Ovary (tissue), 9 donors: ENCODE data around the gene TUSC2. TPM values are rescaled to one million over a fixed set of nuclear protein-coding genes. Genes with fewer than 3 reads are reported as not detected.
"Not testable (repeated sequence)": the region's sequence is repeated elsewhere in the genome, so short reads cannot be mapped to it uniquely, and the experiment has no call there.

ENCODE experiments used
- DNase-seq, 5 donors: peaks; one replicate each; pipeline ENCODE4 v3.0.0-alpha.2; 2019 to 2020
- H3K27ac ChIP-seq, 2 donors: fragments of 200-600 bp; one replicate each; pipeline versions ENCODE4 v1.5.1 to v1.8.0; 2019 to 2022
- H3K27me3 ChIP-seq: fragments of 200-600 bp; one replicate; pipeline ENCODE4 v1.8.0; 2022
- H3K36me3 ChIP-seq: fragments of 200-600 bp; sonication (generic); one replicate; pipeline ENCODE4 v1.5.1; 2019
- H3K4me1 ChIP-seq: one replicate; pipeline ENCODE4 v1.8.1; 2013; ENCODE audit warnings: mild to moderate bottlenecking, moderate library complexity; ENCODE audit not compliant: insufficient read depth
- H3K4me3 ChIP-seq: fragments of 200-600 bp; sonication (generic); one replicate; pipeline ENCODE4 v1.5.1; 2017
- H3K9me3 ChIP-seq, 2 donors: fragments of 200-600 bp in 1 of 2; sonication (generic) in 1 of 2; one replicate each; pipeline versions ENCODE4 v1.5.1 to v1.8.1; 2013 to 2019; ENCODE audit warnings: mild to moderate bottlenecking in 1 of 2, moderate library complexity in 1 of 2
- EP300 ChIP-seq: sonication (generic); formaldehyde crosslinking; IDR thresholded peaks from one replicate; pipeline ENCODE4 v1.6.1; 2017; ENCODE audit warnings: antibody characterized with exemption
- POLR2A ChIP-seq: fragments of 450-650 bp; IDR thresholded peaks from one replicate; pipeline ENCODE4 v1.6.1; 2017; ENCODE audit warnings: antibody characterized with exemption, mild to moderate bottlenecking, moderate library complexity
- WGBS, 3 donors: extraction: QIAGEN DNeasy Blood & Tissue Kit in 1 of 3; methylation state at CpG; one replicate each; pipeline versions ENCODE4 v1.1.5 to v1.1.7; 2013 to 2017; 5-methylcytosine and 5-hydroxymethylcytosine counted together
- intact Hi-C, 4 donors: fragments of 100-400 bp; cut with DNase I; formaldehyde crosslinking; loops; one replicate each; pipeline versions ENCODE4 v1.11.0 to v1.15.1; 2022 to 2023
- polyA plus RNA-seq, 2 donors: library from polyadenylated mRNA; stranded (reverse); fragments of 200-250 nt in 1 of 2; fragments of 350-450 nt in 1 of 2; fragmentation: Illumina TruSeq in 1 of 2; extraction: RNeasy Lipid Tissue Mini Kit (QIAGEN cat#74804) in 1 of 2; gene quantifications; one replicate each; pipeline ENCODE4 v1.2.3, GENCODE V29; 2013 to 2014
- total RNA-seq, 7 donors: library from RNA; depleted of rRNA in 2 of 7; stranded (reverse); fragments of >200 nt in 2 of 7; fragmentation: NEBNext Ultra II Directional in 3 of 7; extraction: Animal tissue kit (Norgen Biotek cat#: 25700) in 3 of 7; gene quantifications; one replicate each; pipeline versions ENCODE4 v1.1.0 to v1.2.4, GENCODE V29; 2016 to 2023
- TF ChIP-seq, protein P1 (sequence below), 3 donors: fragments of 450-650 bp in 2 of 3; fragments of 200-600 bp in 1 of 3; IDR thresholded peaks; one replicate each; pipeline versions ENCODE4 v1.5.1 to v1.8.0; 2016 to 2022; ENCODE audit warnings: antibody characterized with exemption in 3 of 3, mild to moderate bottlenecking in 1 of 3
- donor health status: DM: no; HTN: no; CAD: no; lungs with moderate emphysema.
- donor health status: DM: no; HTN: no; CAD: no.
- donor health status: Bipolar disorder and iron deficiency.
- donor health status: DM: yes; HTN: yes; CAD: no.
- donor health status: DM: no; HTN: no; CAD: no.
- donor health status: DM: yes; HTN: yes; CAD: no.

Gene TUSC2
- total and polyA plus RNA-seq, 9 donors: 19.4 to 26.4 (median 21.3) TPM

DNA sequence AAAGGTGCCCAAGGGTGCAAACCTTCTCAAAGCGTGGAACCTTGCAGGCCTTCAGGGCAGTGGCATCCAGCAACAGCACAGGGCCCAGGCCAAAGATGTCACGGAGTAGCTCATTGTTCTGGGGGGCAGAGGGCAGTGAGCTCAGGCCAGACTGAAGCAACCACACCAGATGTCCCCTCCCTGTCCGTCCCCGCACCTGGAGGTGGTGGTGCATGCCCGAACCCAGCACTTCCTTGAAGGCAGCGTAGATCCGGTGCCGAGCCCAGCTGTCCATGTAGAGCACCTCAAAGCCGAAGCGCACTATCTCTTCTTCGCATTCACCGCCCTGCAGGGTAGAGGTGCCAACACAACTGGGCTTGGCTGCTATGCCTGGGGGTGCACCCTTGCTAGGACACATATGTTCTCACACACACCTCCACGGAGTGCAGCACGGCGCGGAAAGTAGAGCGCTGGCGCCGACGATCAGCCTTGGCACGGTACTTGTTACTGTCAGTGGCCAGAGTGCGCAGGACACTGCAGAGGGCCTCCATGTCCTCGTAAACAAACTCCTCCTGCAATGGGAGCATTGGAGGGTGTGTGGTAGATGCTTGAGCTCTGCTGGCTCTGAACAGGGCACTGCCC lies 39.5 kb downstream of the TUSC2 start:
- no peaks in the 10 kb centered on the region for H3K36me3 ChIP-seq
- no peaks in the 10 kb centered on the region for H3K27me3 ChIP-seq
- TF ChIP-seq POLR2A (no peak), EP300 (no peak)
- TF ChIP-seq, protein P1, sequence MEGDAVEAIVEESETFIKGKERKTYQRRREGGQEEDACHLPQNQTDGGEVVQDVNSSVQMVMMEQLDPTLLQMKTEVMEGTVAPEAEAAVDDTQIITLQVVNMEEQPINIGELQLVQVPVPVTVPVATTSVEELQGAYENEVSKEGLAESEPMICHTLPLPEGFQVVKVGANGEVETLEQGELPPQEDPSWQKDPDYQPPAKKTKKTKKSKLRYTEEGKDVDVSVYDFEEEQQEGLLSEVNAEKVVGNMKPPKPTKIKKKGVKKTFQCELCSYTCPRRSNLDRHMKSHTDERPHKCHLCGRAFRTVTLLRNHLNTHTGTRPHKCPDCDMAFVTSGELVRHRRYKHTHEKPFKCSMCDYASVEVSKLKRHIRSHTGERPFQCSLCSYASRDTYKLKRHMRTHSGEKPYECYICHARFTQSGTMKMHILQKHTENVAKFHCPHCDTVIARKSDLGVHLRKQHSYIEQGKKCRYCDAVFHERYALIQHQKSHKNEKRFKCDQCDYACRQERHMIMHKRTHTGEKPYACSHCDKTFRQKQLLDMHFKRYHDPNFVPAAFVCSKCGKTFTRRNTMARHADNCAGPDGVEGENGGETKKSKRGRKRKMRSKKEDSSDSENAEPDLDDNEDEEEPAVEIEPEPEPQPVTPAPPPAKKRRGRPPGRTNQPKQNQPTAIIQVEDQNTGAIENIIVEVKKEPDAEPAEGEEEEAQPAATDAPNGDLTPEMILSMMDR (IDR thresholded peaks at IDR 0.05): no peak
- peaks cover 6% of the 10 kb centered on the region for H3K4me1 ChIP-seq
- no peak for DNase-seq
- WGBS, 3 donors: 90 to 93% (median 92%) methylated on average over 23 of the region's 23 CpGs
- no peak overlapping the region for H3K4me3 ChIP-seq
- H3K9me3 ChIP-seq: no peaks in the 10 kb centered on the region
- intact Hi-C loops: no loop called here
- no peak overlapping the region for H3K27ac ChIP-seq

DNA sequence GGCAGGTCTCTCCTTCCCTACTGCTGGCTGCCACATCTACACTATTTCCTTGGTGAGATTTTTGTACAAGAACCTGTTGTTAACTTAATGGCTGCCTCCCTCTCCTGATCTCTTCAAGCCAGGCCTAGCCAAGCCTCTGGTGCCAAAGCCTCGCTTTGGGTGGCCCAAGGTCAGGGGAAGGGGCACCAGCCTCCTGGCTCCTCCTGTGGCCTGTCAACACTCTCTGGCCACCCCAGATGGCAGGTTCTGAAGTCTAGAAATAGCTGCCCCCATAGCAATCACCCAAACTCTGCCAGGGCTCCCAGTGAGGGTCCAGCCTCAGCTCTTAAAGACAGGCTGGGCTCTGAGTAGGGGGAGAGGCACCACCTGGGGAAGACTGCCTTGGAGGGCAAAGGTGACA lies 40.8 kb downstream of the TUSC2 start:
- H3K4me3 ChIP-seq: no peak overlapping the region
- H3K27ac ChIP-seq: no peak overlapping the region
- no peak for DNase-seq
- no peaks in the 10 kb centered on the region for H3K36me3 ChIP-seq
- intact Hi-C loops: no loop called here
- TF ChIP-seq EP300 (no peak), POLR2A (no peak)
- TF ChIP-seq, protein P1 (IDR thresholded peaks at IDR 0.05): no peak
- WGBS, 3 donors: 67 to 84% (median 83%) methylated on average over 1 of the region's 1 CpG
- no peaks in the 10 kb centered on the region for H3K9me3 ChIP-seq
- H3K4me1 ChIP-seq: peaks cover 3% of the 10 kb centered on the region
- no peaks in the 10 kb centered on the region for H3K27me3 ChIP-seq

DNA sequence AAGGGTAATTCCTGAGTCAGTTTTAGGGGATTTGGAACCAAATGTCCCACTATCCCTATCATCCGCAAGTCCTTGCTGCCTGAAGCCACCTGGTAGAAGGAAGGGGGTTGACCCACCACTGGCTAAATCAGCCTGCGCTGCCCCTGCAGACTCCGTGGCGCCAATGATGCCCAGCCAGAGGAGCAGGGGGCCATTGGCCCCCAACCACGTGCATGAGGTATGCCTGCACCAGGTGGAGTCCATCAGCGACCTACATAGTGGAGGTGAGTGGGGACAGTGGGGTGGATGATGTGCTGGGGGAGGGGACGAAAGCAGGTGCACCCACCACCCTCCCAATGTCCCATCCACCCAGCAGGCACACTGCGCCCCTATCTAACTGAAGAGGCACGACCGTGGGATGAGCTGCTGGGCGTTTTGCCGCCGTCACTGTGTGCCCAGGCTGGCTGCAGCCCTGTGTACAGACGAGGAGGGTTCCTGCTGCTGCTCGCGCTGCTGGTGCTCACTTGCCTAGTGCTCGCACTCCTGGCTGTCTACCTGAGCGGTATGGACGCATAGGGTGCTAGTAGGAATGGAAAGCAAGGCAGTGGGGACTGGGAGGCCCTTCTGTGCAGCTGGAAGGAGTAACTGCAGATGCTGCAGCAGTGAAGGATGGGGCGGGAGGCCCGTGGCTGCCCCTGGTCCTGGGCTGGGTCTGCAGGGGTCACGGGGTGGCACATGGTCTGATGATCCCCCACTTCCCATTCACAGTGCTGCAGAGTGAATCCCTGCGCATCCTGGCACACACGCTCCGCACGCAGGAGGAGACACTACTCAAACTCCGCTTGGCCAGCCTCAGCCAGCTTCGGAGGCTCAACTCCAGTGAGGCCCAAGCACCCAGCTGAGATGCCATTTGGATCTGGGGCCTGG lies 41.4 kb downstream of the TUSC2 start:
- Histone ChIP-seq H3K27ac (no peak overlapping the region), H3K9me3 (no peaks in the 10 kb centered on the region), H3K27me3 (no peaks in the 10 kb centered on the region), H3K36me3 (no peaks in the 10 kb centered on the region), H3K4me3 (no peak overlapping the region), H3K4me1 (peaks cover 3% of the 10 kb centered on the region)
- intact Hi-C loops: no loop called here
- peak in 1 of 5 donors; percentile 18 for DNase-seq
- WGBS, 3 donors: 79 to 80% (median 80%) methylated on average over 23 to 28 of the region's 28 CpGs
- no peak for TF ChIP-seq EP300
- TF ChIP-seq, protein P1 (IDR thresholded peaks at IDR 0.05): no peak
- TF ChIP-seq POLR2A: no peak

DNA sequence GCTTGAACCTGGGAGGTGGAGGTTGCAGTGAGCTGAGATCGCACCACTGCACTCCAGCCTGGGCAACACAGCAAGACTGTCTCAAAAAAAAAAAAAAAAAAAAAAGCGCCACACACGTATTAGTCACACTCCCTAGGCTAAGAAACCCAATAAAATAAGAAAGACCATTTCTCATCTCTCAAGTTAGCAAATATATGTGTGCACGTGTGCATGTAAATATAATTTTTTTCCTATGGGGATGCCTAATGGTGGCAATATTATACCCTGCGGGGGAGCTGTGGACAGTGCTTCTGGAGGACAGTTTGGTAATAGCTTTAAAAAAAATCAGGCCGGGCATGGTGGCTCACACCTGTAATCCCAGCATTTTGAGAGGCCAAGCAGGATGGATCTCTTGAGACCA lies 43.9 kb downstream of the TUSC2 start:
- not testable (repeated sequence) for H3K36me3 ChIP-seq, H3K4me1 ChIP-seq, H3K27ac ChIP-seq, H3K4me3 ChIP-seq, H3K27me3 ChIP-seq, DNase-seq, H3K9me3 ChIP-seq
- 80 to 84% (median 81%) methylated on average over 6 of the region's 6 CpGs for WGBS, 3 donors
- intact Hi-C loops: loop anchor here in 1 of 4 donors (1.0 kb wide), 1 partner anchor 34 kb away; no protein-coding TSS in a partner anchor
